Tibial nerve (tissue), 4 donors: ENCODE results near the gene MFGE8.

Experiments
- EP300 ChIP-seq, 2 donors: sonication (generic); formaldehyde crosslinking; IDR thresholded peaks; one replicate each; pipeline ENCODE4 v1.6.1; 2017; ENCODE audit warnings: antibody characterized with exemption in 2 of 2, mild to moderate bottlenecking in 1 of 2
- POLR2A ChIP-seq, 2 donors: fragments of 450-650 bp; IDR thresholded peaks; one replicate each; pipeline ENCODE4 v1.6.1; 2017; ENCODE audit warnings: antibody characterized with exemption in 2 of 2, mild to moderate bottlenecking in 2 of 2, moderate library complexity in 2 of 2
- TF ChIP-seq, protein P1 (sequence below), 5 experiments: fragments of 200-600 bp in 3 of 5; fragments of 450-650 bp in 2 of 5; sonication (generic) in 3 of 5; IDR thresholded peaks; one replicate each; pipeline ENCODE4 v1.5.1; 2016 to 2019; ENCODE audit warnings: antibody characterized with exemption in 5 of 5, mild to moderate bottlenecking in 3 of 5, moderate library complexity in 2 of 5

DNA sequence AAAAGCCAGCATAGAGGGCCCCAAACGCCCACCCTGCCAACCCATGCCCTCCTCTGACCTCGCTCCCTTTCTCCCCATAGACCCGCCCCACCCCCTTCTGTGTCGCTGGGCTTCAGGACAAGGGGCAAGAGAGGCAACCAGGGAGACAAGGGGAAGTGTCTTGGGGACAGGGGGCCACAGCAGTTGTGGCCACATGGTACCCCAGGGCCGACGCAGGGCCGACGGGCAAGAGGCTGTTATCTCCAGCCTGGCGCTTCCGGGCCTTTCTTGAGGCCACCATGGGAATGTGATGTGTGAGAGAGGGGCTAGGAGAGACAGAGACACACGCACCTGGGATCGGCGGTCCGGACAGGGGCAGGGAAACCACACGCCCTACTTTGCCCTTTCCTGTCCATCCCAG lies 14.4 kb downstream of the MFGE8 start:
- TF ChIP-seq, protein P1, sequence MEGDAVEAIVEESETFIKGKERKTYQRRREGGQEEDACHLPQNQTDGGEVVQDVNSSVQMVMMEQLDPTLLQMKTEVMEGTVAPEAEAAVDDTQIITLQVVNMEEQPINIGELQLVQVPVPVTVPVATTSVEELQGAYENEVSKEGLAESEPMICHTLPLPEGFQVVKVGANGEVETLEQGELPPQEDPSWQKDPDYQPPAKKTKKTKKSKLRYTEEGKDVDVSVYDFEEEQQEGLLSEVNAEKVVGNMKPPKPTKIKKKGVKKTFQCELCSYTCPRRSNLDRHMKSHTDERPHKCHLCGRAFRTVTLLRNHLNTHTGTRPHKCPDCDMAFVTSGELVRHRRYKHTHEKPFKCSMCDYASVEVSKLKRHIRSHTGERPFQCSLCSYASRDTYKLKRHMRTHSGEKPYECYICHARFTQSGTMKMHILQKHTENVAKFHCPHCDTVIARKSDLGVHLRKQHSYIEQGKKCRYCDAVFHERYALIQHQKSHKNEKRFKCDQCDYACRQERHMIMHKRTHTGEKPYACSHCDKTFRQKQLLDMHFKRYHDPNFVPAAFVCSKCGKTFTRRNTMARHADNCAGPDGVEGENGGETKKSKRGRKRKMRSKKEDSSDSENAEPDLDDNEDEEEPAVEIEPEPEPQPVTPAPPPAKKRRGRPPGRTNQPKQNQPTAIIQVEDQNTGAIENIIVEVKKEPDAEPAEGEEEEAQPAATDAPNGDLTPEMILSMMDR (IDR thresholded peaks at IDR 0.05) = no peak
- TF ChIP-seq POLR2A (IDR thresholded peaks at IDR 0.05) (no peak), EP300 (IDR thresholded peaks at IDR 0.05) (no peak)
